GM23338 (cell line): Measurements from ENCODE around the gene OR51M1. TPM values are rescaled to one million over a fixed set of nuclear protein-coding genes. Genes with fewer than 3 reads are reported as not detected.

Experiments
- ATAC-seq: fragments of 200-7000 bp; cut with Tn5 transposase; 3 replicates; pipeline ENCODE4 v1.9.1; 2020
- DNase-seq: peaks from one replicate; pipeline ENCODE4 v3.0.0-alpha.2; 2015; ENCODE audit warnings: low spot score
- H2AFZ ChIP-seq: fragments of 200-600 bp; sonication (generic); 2 replicates; pipeline ENCODE4 v1.8.0; 2016; ENCODE audit warnings: antibody characterized with exemption, mild to moderate bottlenecking, moderate library complexity
- H3F3A ChIP-seq: fragments of 200-600 bp; sonication (generic); replicated peaks from 2 replicates; pipeline ENCODE4 v1.8.0; 2017; ENCODE audit warnings: antibody characterized with exemption, mixed run types, low read depth
- H3K27ac ChIP-seq: fragments of 200-600 bp; sonication (generic); 2 replicates; pipeline ENCODE4 v1.6.1; 2016; ENCODE audit warnings: low read depth
- H3K27me3 ChIP-seq: fragments of 200-600 bp; sonication (generic); 2 replicates; pipeline ENCODE4 v1.8.0; 2016; ENCODE audit warnings: mild to moderate bottlenecking, mixed run types, moderate library complexity; ENCODE audit not compliant: insufficient read depth
- H3K36me3 ChIP-seq: fragments of 200-600 bp; sonication (generic); 2 replicates; pipeline ENCODE4 v1.8.0; 2016; ENCODE audit warnings: mild to moderate bottlenecking; ENCODE audit not compliant: insufficient read depth
- H3K4me1 ChIP-seq: fragments of 200-600 bp; sonication (generic); 2 replicates; pipeline ENCODE4 v1.8.0; 2016; ENCODE audit warnings: mild to moderate bottlenecking, moderate library complexity; ENCODE audit not compliant: insufficient read depth
- H3K4me2 ChIP-seq: fragments of 200-600 bp; sonication (generic); 2 replicates; pipeline ENCODE4 v1.7.1; 2017; ENCODE audit warnings: mixed run types
- H3K4me3 ChIP-seq: fragments of 200-600 bp; sonication (generic); 2 replicates; pipeline ENCODE4 v1.6.1; 2016; ENCODE audit warnings: mixed run types
- H3K79me2 ChIP-seq: fragments of 200-600 bp; sonication (generic); replicated peaks from 2 replicates; pipeline ENCODE4 v1.8.0; 2017; ENCODE audit warnings: mild to moderate bottlenecking; ENCODE audit not compliant: insufficient read depth
- H3K9me2 ChIP-seq: fragments of 200-600 bp; sonication (generic); 2 replicates; pipeline ENCODE4 v1.8.0; 2017; ENCODE audit not compliant: insufficient read depth
- H4K20me1 ChIP-seq: fragments of 200-600 bp; sonication (generic); replicated peaks from 2 replicates; pipeline ENCODE4 v1.8.0; 2017; ENCODE audit warnings: mild to moderate bottlenecking; ENCODE audit not compliant: insufficient read depth
- H3K27ac Mint-ChIP-seq: 2 replicates; pipeline ENCODE4 v1.8.0; 2020; ENCODE audit warnings: inconsistent platforms, mild to moderate bottlenecking, moderate library complexity, mixed read lengths
- H3K27me3 Mint-ChIP-seq: 3 replicates; pipeline ENCODE4 v1.8.0; 2022; ENCODE audit warnings: low read depth, mild to moderate bottlenecking, moderate library complexity, mixed read lengths, inconsistent platforms; ENCODE audit not compliant: insufficient read depth, poor library complexity
- H3K36me3 Mint-ChIP-seq: 3 replicates; pipeline ENCODE4 v1.8.0; 2021; ENCODE audit warnings: low read depth, mild to moderate bottlenecking, inconsistent platforms, moderate library complexity, mixed read lengths
- H3K4me1 Mint-ChIP-seq: 3 replicates; pipeline ENCODE4 v1.8.0; 2020; ENCODE audit warnings: mild to moderate bottlenecking, inconsistent platforms, mixed read lengths
- H3K4me3 Mint-ChIP-seq: 3 replicates; pipeline ENCODE4 v1.8.0; 2021; ENCODE audit warnings: moderate library complexity, mild to moderate bottlenecking, inconsistent platforms, mixed read lengths
- H3K9me3 Mint-ChIP-seq: 3 replicates; pipeline ENCODE4 v1.8.0; 2020; ENCODE audit warnings: moderate library complexity, mild to moderate bottlenecking, inconsistent platforms, mixed read lengths
- CREB1 ChIP-seq: fragments of 250-450 bp; sonication (Bioruptor Pico); IDR thresholded peaks from 2 replicates; pipeline ENCODE4 v1.5.0; 2020; ENCODE audit warnings: low read depth, mild to moderate bottlenecking, moderate library complexity
- CTCF ChIP-seq, 2 experiments: fragments of 200-600 bp in 1 of 2; sonication (generic) in 1 of 2; conservative IDR thresholded peaks; 2 replicates each; pipeline versions ENCODE4 v1.5.1 to v1.6.1; 2016 to 2017; ENCODE audit warnings: antibody characterized with exemption in 2 of 2, low read depth in 2 of 2, mild to moderate bottlenecking in 2 of 2, moderate library complexity in 1 of 2
- ETS1 ChIP-seq: IDR thresholded peaks from 2 replicates; pipeline ENCODE4 v1.6.1; 2016; ENCODE audit warnings: antibody characterized with exemption
- EZH2 ChIP-seq: fragments of 200-600 bp; sonication (generic); IDR thresholded peaks from one replicate; pipeline ENCODE4 v1.8.0; 2017; ENCODE audit warnings: antibody characterized with exemption, mild to moderate bottlenecking, low read depth; ENCODE audit not compliant: unreplicated experiment
- EZH2phosphoT487 ChIP-seq: fragments of 200-600 bp; sonication (generic); IDR thresholded peaks from one replicate; pipeline ENCODE4 v1.8.1; 2018; ENCODE audit warnings: antibody characterized with exemption; ENCODE audit not compliant: unreplicated experiment
- JUNB ChIP-seq: IDR thresholded peaks from one replicate; pipeline ENCODE4 v1.6.1; 2016; ENCODE audit warnings: antibody characterized with exemption; ENCODE audit not compliant: unreplicated experiment
- NANOG ChIP-seq: IDR thresholded peaks from 2 replicates; pipeline ENCODE4 v1.6.1; 2016; ENCODE audit warnings: antibody characterized with exemption, borderline replicate concordance
- POLR2AphosphoS5 ChIP-seq: IDR thresholded peaks from 2 replicates; pipeline ENCODE4 v1.6.1; 2016; ENCODE audit warnings: antibody characterized with exemption, low read depth
- REST ChIP-seq: IDR thresholded peaks from one replicate; pipeline ENCODE4 v1.6.1; 2018; ENCODE audit warnings: antibody characterized with exemption; ENCODE audit not compliant: unreplicated experiment
- STAT1 ChIP-seq: IDR thresholded peaks from one replicate; pipeline ENCODE4 v1.6.1; 2016; ENCODE audit warnings: antibody characterized with exemption; ENCODE audit not compliant: unreplicated experiment
- ZNF114 ChIP-seq: fragments of 250-450 bp; sonication (Bioruptor Pico); IDR thresholded peaks from 2 replicates; pipeline ENCODE4 v1.5.0; 2020; ENCODE audit warnings: mild to moderate bottlenecking, moderate library complexity
- ZNF331 ChIP-seq: fragments of 250-450 bp; sonication (Bioruptor Pico); IDR thresholded peaks from 2 replicates; pipeline ENCODE4 v1.5.0; 2020; ENCODE audit warnings: low read depth, mild to moderate bottlenecking, moderate library complexity
- polyA plus RNA-seq: library from polyadenylated mRNA; unstranded; fragments of >200 nt; fragmentation: Nextera tagmentation; extraction: Ambion mirVana; gene quantifications from 2 replicates; pipeline ENCODE4 v1.2.1, GENCODE V29; 2016
- total RNA-seq: library from RNA; depleted of rRNA; stranded (reverse); fragments of >200 nt; shearing (Covaris generic); gene quantifications from 2 replicates; pipeline ENCODE4 v1.2.3, GENCODE V29; 2014

OR51M1 gene
- total and polyA plus RNA-seq, 2 experiments from 2014 or later = 0.03 TPM; not detected in 1

GRCh38 chr11:5343474-5344335 lies 39.9 kb upstream of the OR51M1 start, which contains the start of gene OR51B5:
Gene OR51B5, minus strand, starts transcription at chr11:5343524. Its CDS starts 0 bp downstream, at chr11:5343524.
- Histone ChIP-seq H3K36me3 (no peaks in the 10 kb centered on the region), H3F3A (no peaks in the 10 kb centered on the region), H3K4me2 (no peak within 1 kb of the TSS), H3K27ac (no peak within 1 kb of the TSS), H2AFZ (no peak within 1 kb of the TSS), H3K4me3 (no peak within 1 kb of the TSS), H4K20me1 (no peaks in the 10 kb centered on the region), H3K9me2 (peaks cover 3% of the 10 kb centered on the region; the same call in 1 of the 2 replicates), H3K27me3 (no peaks in the 10 kb centered on the region), H3K79me2 (no peaks in the 10 kb centered on the region), H3K4me1 (peaks cover 10% of the 10 kb centered on the region; the same call in 1 of the 2 replicates)
- Mint-ChIP-seq H3K4me3 (no peak within 1 kb of the TSS), H3K36me3 (no peaks in the 10 kb centered on the region), H3K27ac (no peak within 1 kb of the TSS), H3K9me3 (no peaks in the 10 kb centered on the region), H3K27me3 (no peaks in the 10 kb centered on the region), H3K4me1 (peaks cover 20% of the 10 kb centered on the region)
- ATAC-seq (no peak), DNase-seq (no peak)
- TF ChIP-seq EZH2 (no peak), CREB1 (CRISPR knock-in tag) (no peak), ETS1 (no peak), POLR2AphosphoS5 (no peak), ZNF114 (CRISPR knock-in tag) (no peak), NANOG (no peak), JUNB (no peak), REST (no peak), ZNF331 (CRISPR knock-in tag) (no peak)

GRCh38 chr11:5345831-5346230 lies 37.8 kb upstream of the OR51M1 start:
- no peaks in the 10 kb centered on the region for H3F3A ChIP-seq
- H3K9me2 ChIP-seq = no peaks in the 10 kb centered on the region
- no peaks in the 10 kb centered on the region for H3K9me3 Mint-ChIP-seq
- DNase-seq (no peak), ATAC-seq (no peak)
- H3K27me3 ChIP-seq = no peaks in the 10 kb centered on the region
- H3K4me1 ChIP-seq = peaks cover 18% of the 10 kb centered on the region
- H3K36me3 ChIP-seq = no peaks in the 10 kb centered on the region
- H2AFZ ChIP-seq = no peak overlapping the region
- no peak overlapping the region for H3K27ac ChIP-seq
- no peak overlapping the region for H3K27ac Mint-ChIP-seq
- no peaks in the 10 kb centered on the region for H3K27me3 Mint-ChIP-seq
- H3K4me1 Mint-ChIP-seq = peaks cover 28% of the 10 kb centered on the region
- no peaks in the 10 kb centered on the region for H4K20me1 ChIP-seq
- H3K4me2 ChIP-seq = no peak overlapping the region
- no peaks in the 10 kb centered on the region for H3K79me2 ChIP-seq
- H3K4me3 ChIP-seq = no peak overlapping the region
- H3K36me3 Mint-ChIP-seq = no peaks in the 10 kb centered on the region
- no peak overlapping the region for H3K4me3 Mint-ChIP-seq
- TF ChIP-seq EZH2 (no peak), CREB1 (CRISPR knock-in tag) (no peak), JUNB (no peak), CTCF (conservative IDR thresholded peaks at IDR 0.05; ENCODE audit: low read depth in 2 of 2) (no peak), NANOG (no peak), EZH2phosphoT487 (no peak), POLR2AphosphoS5 (no peak), STAT1 (no peak), REST (no peak)
